SK-N-MC (cell line): ENCODE data around the gene SIPA1L3.

ENCODE experiments used
- DNase-seq: peaks from one replicate; pipeline ENCODE4 v3.0.0-alpha.2; 2011; ENCODE audit warnings: low read depth, low spot score
- H3K27ac ChIP-seq: fragments of 200-600 bp; sonication (generic); 2 replicates; pipeline ENCODE4 v1.5.1; 2016; ENCODE audit warnings: mixed run types
- H3K36me3 ChIP-seq: fragments of 200-600 bp; sonication (generic); 2 replicates; pipeline ENCODE4 v1.6.1; 2017; ENCODE audit warnings: antibody characterized with exemption, low read length, mixed read lengths; ENCODE audit not compliant: insufficient read depth
- H3K4me3 ChIP-seq: fragments of 200-600 bp; sonication (generic); 2 replicates; pipeline ENCODE4 v1.5.1; 2016
- H3K9ac ChIP-seq: fragments of 200-600 bp; sonication (generic); 2 replicates; pipeline ENCODE4 v1.8.0; 2017; ENCODE audit warnings: mixed run types, mixed read lengths; ENCODE audit not compliant: insufficient read length
- H3K9me3 ChIP-seq: fragments of 200-600 bp; sonication (generic); 2 replicates; pipeline ENCODE4 v1.6.1; 2017; ENCODE audit warnings: low read depth, mild to moderate bottlenecking, antibody characterized with exemption, low read length, moderate library complexity, mixed read lengths
- EZH2 ChIP-seq: fragments of 200-600 bp; sonication (generic); IDR thresholded peaks from one replicate; pipeline ENCODE4 v1.6.1; 2017; ENCODE audit warnings: antibody characterized with exemption
- FOXP2 ChIP-seq: optimal IDR thresholded peaks from 2 replicates; pipeline ENCODE3; 2011; ENCODE audit warnings: mild to moderate bottlenecking, moderate library complexity; ENCODE audit not compliant: insufficient read depth; ENCODE audit errors: extremely low read length, control extremely low read depth
- POLR2AphosphoS5 ChIP-seq: IDR thresholded peaks from 2 replicates; pipeline ENCODE4 v1.6.1; 2012; ENCODE audit warnings: mild to moderate bottlenecking, low read depth, low read length, borderline replicate concordance

SIPA1L3 gene

DNA sequence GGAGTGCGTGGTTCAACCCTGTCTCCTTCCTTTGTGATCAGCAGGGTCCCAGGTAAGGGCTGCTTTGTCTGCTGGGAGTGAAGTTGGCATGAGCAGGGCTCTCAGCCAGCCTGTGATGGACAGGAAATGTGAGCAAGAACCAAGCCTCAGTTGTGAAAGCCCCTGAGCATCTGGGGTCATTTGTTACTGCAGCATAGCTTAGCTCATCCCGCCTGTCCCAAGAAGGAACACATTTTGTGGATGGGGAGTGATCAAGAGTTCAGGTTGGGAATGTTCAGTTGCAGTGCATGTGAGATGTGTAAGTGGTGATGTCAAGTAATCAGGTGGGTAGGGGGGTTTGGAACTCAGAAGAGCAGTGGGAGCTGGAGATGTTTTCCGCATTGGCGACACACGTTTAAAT is 164.6 kb downstream of the SIPA1L3 start:
- H3K27ac ChIP-seq = no peak overlapping the region
- no peaks in the 10 kb centered on the region for H3K9me3 ChIP-seq
- no peak overlapping the region for H3K9ac ChIP-seq
- no peaks in the 10 kb centered on the region for H3K36me3 ChIP-seq
- H3K4me3 ChIP-seq = no peak overlapping the region
- no peak for DNase-seq
- TF ChIP-seq FOXP2 (no peak), EZH2 (no peak), POLR2AphosphoS5 (no peak)

DNA sequence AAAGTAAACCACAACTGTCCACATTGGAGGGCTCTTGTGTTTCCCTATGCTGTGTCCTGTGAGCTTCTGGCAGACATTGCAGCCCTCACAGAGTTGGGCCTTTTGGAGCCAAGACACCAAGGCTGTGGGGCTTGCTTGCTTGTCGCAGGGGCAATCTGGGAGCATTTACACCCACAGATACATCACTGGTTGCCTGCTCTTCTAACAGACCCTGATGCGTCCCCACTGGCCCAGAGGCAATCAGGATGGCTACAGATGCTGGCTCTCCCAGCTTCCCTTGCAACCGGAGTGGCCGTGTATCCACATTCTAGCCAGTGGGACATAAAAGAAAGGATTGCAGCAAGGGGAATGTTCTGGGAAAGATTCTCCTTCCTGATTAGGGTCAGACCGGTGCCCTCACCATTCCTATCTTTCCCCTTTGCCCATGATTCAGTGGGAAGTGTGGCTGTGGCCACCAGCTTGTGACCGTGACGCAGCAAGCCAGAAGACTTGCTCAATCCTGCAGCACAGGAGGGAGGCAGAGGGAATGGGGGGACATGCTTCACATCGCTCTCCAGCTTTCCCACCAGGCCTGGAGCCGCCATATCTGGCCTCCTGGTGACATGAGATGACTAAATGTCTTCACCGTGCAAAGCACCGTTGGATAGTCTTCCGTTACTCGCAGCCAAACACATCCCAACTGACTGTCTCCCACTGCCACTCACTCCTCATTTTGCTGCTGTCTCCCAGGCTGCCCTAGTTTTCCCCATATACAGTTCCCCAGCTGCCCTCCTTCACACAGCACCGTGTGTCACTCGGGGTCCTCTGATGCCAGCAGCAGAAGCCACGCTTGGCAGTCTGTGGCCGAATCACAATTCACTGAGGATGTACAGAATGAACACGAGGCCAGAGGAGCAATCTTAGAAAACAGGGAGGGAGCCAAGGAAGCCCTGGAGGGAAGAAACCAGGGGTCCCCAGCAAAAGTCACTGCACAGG is 166.1 kb downstream of the SIPA1L3 start:
- Histone ChIP-seq H3K36me3 (no peaks in the 10 kb centered on the region), H3K9ac (no peak overlapping the region), H3K27ac (no peak overlapping the region), H3K4me3 (no peak overlapping the region), H3K9me3 (no peaks in the 10 kb centered on the region)
- TF ChIP-seq POLR2AphosphoS5 = no peak
- TF ChIP-seq FOXP2 = no peak
- no peak for TF ChIP-seq EZH2
- DNase-seq = no peak

- no peak for DNase-seq
- H3K9ac ChIP-seq = no peak overlapping the region
- H3K36me3 ChIP-seq = no peaks in the 10 kb centered on the region
- H3K9me3 ChIP-seq = no peaks in the 10 kb centered on the region
- no peak overlapping the region for H3K4me3 ChIP-seq
- no peak for TF ChIP-seq FOXP2
- no peak for TF ChIP-seq EZH2
- TF ChIP-seq POLR2AphosphoS5 = no peak
- H3K27ac ChIP-seq = no peak overlapping the region
These were observed 167.1 kb downstream of the SIPA1L3 start for GRCh38 chr19:38073841-38074685.

GRCh38 chr19:38076337-38076736 is 169.3 kb downstream of the SIPA1L3 start:
- Histone ChIP-seq H3K27ac (no peak overlapping the region), H3K9ac (no peak overlapping the region), H3K4me3 (no peak overlapping the region), H3K9me3 (no peaks in the 10 kb centered on the region), H3K36me3 (no peaks in the 10 kb centered on the region)
- no peak for DNase-seq
- no peak for TF ChIP-seq FOXP2
- no peak for TF ChIP-seq EZH2
- no peak for TF ChIP-seq POLR2AphosphoS5

- DNase-seq = no peak
- Histone ChIP-seq H3K4me3 (no peak overlapping the region), H3K36me3 (no peaks in the 10 kb centered on the region), H3K27ac (no peak overlapping the region), H3K9ac (no peak overlapping the region), H3K9me3 (no peaks in the 10 kb centered on the region)
- TF ChIP-seq POLR2AphosphoS5 (no peak), FOXP2 (no peak), EZH2 (no peak)
These were observed 171.4 kb downstream of the SIPA1L3 start for GRCh38 chr19:38078302-38078930.

DNA sequence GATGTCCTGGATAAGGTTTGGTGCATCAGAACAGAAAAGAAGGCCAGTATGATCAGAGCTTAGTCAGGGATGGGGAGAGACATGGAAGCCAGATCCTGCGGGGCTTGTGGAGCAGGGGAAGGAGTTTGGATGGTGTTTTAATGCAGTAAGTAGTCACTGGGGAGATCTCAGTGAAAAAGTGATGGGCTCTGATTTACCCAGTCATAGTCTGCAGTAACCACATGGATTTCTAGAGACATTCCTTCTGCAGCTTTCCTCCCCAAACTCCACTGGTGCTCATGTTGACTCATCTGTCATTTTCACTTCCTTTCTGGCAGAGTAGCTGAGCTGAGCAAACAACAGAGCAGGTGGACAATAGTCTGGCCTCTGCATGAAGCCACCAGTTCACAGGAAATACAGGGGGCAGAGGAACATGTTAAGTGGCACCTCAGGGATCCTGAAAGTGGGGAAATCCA is 172.9 kb downstream of the SIPA1L3 start:
- no peak overlapping the region for H3K9ac ChIP-seq
- no peaks in the 10 kb centered on the region for H3K9me3 ChIP-seq
- no peaks in the 10 kb centered on the region for H3K36me3 ChIP-seq
- no peak overlapping the region for H3K27ac ChIP-seq
- no peak for TF ChIP-seq EZH2
- no peak for TF ChIP-seq POLR2AphosphoS5
- TF ChIP-seq FOXP2 = no peak
- no peak for DNase-seq
- no peak overlapping the region for H3K4me3 ChIP-seq

DNA sequence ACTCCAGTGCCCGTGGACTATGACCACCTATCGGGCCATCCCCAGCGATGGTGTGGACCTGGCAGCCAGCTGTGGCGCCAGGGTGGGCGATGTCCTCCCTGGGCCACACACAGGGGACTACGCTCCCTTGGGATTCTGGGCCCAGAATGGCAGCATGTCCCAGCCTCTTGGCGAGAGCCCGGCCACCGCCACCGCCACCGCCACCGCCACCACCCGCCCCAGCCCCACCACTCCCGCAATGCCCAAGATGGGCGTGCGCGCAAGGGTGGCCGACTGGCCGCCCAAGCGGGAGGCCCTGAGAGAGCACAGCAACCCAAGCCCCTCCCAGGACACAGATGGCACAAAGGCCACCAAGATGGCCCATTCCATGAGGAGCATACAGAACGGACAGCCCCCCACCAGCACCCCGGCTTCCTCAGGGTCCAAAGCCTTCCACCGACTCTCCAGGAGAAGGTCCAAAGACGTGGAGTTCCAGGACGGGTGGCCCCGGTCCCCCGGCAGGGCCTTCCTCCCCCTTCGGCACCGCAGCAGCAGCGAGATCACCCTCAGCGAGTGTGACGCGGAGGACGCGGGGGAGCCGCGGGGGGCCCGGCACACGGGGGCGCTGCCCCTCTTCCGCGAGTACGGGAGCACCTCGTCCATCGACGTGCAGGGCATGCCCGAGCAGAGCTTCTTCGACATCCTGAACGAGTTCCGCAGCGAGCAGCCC is 174.7 kb downstream of the SIPA1L3 start:
- Histone ChIP-seq H3K9me3 (no peaks in the 10 kb centered on the region), H3K36me3 (no peaks in the 10 kb centered on the region), H3K27ac (no peak overlapping the region), H3K4me3 (no peak overlapping the region), H3K9ac (no peak overlapping the region)
- DNase-seq = no peak
- TF ChIP-seq EZH2 (no peak), FOXP2 (no peak), POLR2AphosphoS5 (no peak)
